K562 (cell line): ENCODE measurements around the gene HDAC10. TPM values are rescaled to one million over a fixed set of nuclear protein-coding genes. Genes with fewer than 3 reads are reported as not detected.

ENCODE experiments used
- CBFA2T2 ChIP-seq: fragments of 450-650 bp; conservative IDR thresholded peaks from 2 replicates; pipeline ENCODE4 v1.6.1; 2017; ENCODE audit warnings: mild to moderate bottlenecking
- CHD2 ChIP-seq: IDR thresholded peaks from 2 replicates; pipeline ENCODE4 v1.6.1; 2011; ENCODE audit warnings: low read depth, low read length
- CHD4 ChIP-seq: fragments of 200-600 bp; sonication (generic); IDR thresholded peaks from 3 replicates; pipeline ENCODE4 v1.6.1; 2012; ENCODE audit warnings: low read depth, mild to moderate bottlenecking, mixed read lengths, low read length, inconsistent platforms; ENCODE audit not compliant: insufficient read depth, insufficient replicate concordance, poor library complexity, severe bottlenecking
- CREM ChIP-seq: IDR thresholded peaks from 2 replicates; pipeline ENCODE4 v1.6.1; 2014; ENCODE audit warnings: antibody characterized with exemption, low read depth
- ESRRA ChIP-seq: fragments of 450-650 bp; IDR thresholded peaks from 2 replicates; pipeline ENCODE4 v1.6.1; 2014; ENCODE audit warnings: low read depth, mild to moderate bottlenecking, moderate library complexity, borderline replicate concordance
- HDGF ChIP-seq: fragments of 450-650 bp; IDR thresholded peaks from 2 replicates; pipeline ENCODE4 v1.6.1; 2016
- KLF1 ChIP-seq: fragments of 450-650 bp; IDR thresholded peaks from 2 replicates; pipeline ENCODE4 v1.6.1; 2016; ENCODE audit warnings: missing genetic modification characterization, missing compliant biosample characterization
- NEUROD1 ChIP-seq: fragments of 150-350 bp; IDR thresholded peaks from 2 replicates; pipeline ENCODE4 v1.6.1; 2014; ENCODE audit warnings: borderline replicate concordance, low read length, low read depth; ENCODE audit not compliant: partially characterized antibody
- NFIC ChIP-seq: fragments of 450-650 bp; IDR thresholded peaks from 2 replicates; pipeline ENCODE4 v1.6.1; 2017; ENCODE audit warnings: mild to moderate bottlenecking, inconsistent platforms
- PHF21A ChIP-seq: fragments of 450-650 bp; IDR thresholded peaks from 2 replicates; pipeline ENCODE4 v1.6.1; 2017; ENCODE audit warnings: low read depth, borderline replicate concordance
- PURB ChIP-seq: sonication (generic); formaldehyde crosslinking; IDR thresholded peaks from 2 replicates; pipeline ENCODE4 v1.9.0; 2021; ENCODE audit warnings: low read depth, mild to moderate bottlenecking, missing genetic modification reagents
- RAD21 ChIP-seq, 2 experiments: fragments of 250-450 bp in 1 of 2; fragments of 450-650 bp in 1 of 2; sonication (Bioruptor Pico) in 1 of 2; formaldehyde crosslinking in 1 of 2; IDR thresholded peaks in 1 of 2; conservative IDR thresholded peaks in 1 of 2; 2 replicates each; pipeline versions ENCODE4 v1.4.0 to v1.8.0; 2020 to 2022; ENCODE audit warnings: mild to moderate bottlenecking in 2 of 2, moderate library complexity in 1 of 2
- RB1 ChIP-seq: fragments of 450-650 bp; IDR thresholded peaks from 2 replicates; pipeline ENCODE4 v1.6.1; 2017; ENCODE audit warnings: low read depth, mild to moderate bottlenecking
- RNF2 ChIP-seq: sonication (generic); IDR thresholded peaks from 2 replicates; pipeline ENCODE4 v1.6.1; 2016
- SAP30 ChIP-seq: fragments of 200-600 bp; sonication (generic); IDR thresholded peaks from 2 replicates; pipeline ENCODE4 v1.6.1; 2012; ENCODE audit warnings: borderline replicate concordance, low read depth, mild to moderate bottlenecking, moderate library complexity, low read length, control low read depth, inconsistent platforms; ENCODE audit not compliant: insufficient read depth, poor library complexity, severe bottlenecking
- SMC3 ChIP-seq: conservative IDR thresholded peaks from 2 replicates; pipeline ENCODE4 v1.6.1; 2011; ENCODE audit warnings: low read depth, low read length, improper control_type of control experiment; ENCODE audit not compliant: insufficient read depth
- ZC3H4 ChIP-seq: sonication (generic); formaldehyde crosslinking; IDR thresholded peaks from 2 replicates; pipeline ENCODE4 v1.9.0; 2021; ENCODE audit warnings: missing genetic modification reagents, borderline replicate concordance
- ZKSCAN3 ChIP-seq: fragments of 250-450 bp; sonication (Bioruptor Pico); IDR thresholded peaks from 2 replicates; pipeline ENCODE4 v1.4.0; 2020
- ZNF764 ChIP-seq: fragments of 250-450 bp; sonication (Bioruptor Pico); IDR thresholded peaks from 2 replicates; pipeline ENCODE4 v1.4.0; 2020; ENCODE audit warnings: low read depth, mild to moderate bottlenecking, moderate library complexity
- polyA plus RNA-seq, 8 experiments: library from polyadenylated mRNA; depleted of rRNA in 4 of 8; stranded (reverse) in 5 of 8; unstranded in 3 of 8; fragments of >200 nt; fragmentation: Nextera tagmentation in 2 of 8; fragmentation: Illumina TruSeq in 1 of 8; extraction: Ambion mirVana in 2 of 8; extraction: Trizol in 1 of 8; gene quantifications; 2 replicates each; pipeline versions ENCODE4 v1.2.1 to v1.2.3, GENCODE V29; 2011 to 2014; ENCODE audit warnings: inconsistent platforms in 1 of 8, missing spikeins in 1 of 8
- total RNA-seq, 7 experiments: library from RNA; depleted of rRNA in 6 of 7; stranded (reverse); fragments of >200 nt in 6 of 7; fragmentation: Illumina TruSeq in 2 of 7; extraction: Trizol in 2 of 7; gene quantifications; 2 replicates each; pipeline versions ENCODE4 v1.2.1 to v1.2.3, GENCODE V29; 2011 to 2021; ENCODE audit warnings: low replicate concordance in 1 of 7
- TF ChIP-seq, protein P1 (sequence below): fragments of 450-650 bp; IDR thresholded peaks from 2 replicates; pipeline ENCODE4 v1.6.1; 2014; ENCODE audit warnings: low read depth, mild to moderate bottlenecking, moderate library complexity, borderline replicate concordance
- TF ChIP-seq, protein P2 (sequence below): sonication (generic); formaldehyde crosslinking; IDR thresholded peaks from 2 replicates; pipeline ENCODE4 v1.8.0; 2022; ENCODE audit warnings: missing genetic modification reagents, mild to moderate bottlenecking, moderate library complexity, borderline replicate concordance
- TF ChIP-seq, protein P3 (sequence below): fragments of 450-650 bp; IDR thresholded peaks from 2 replicates; pipeline ENCODE4 v1.6.1; 2016; ENCODE audit warnings: missing biosample characterization, missing genetic modification characterization
- TF ChIP-seq, protein P4 (sequence below), 3 experiments: IDR thresholded peaks in 2 of 3; conservative IDR thresholded peaks in 1 of 3; 2 replicates each; pipeline ENCODE4 v1.5.1; 2011 to 2012; ENCODE audit warnings: low read length in 3 of 3, mild to moderate bottlenecking in 3 of 3, control low read depth in 2 of 3, improper control_type of control experiment in 1 of 3, inconsistent platforms in 1 of 3, low read depth in 1 of 3, mixed read lengths in 1 of 3, moderate library complexity in 1 of 3; ENCODE audit not compliant: insufficient read depth in 2 of 3

Gene HDAC10
- total and polyA plus RNA-seq, 9 of the 15 experiments (the other 6 are each of a cell fraction or from before 2014, with no cell fraction given) = 0.10 to 44.2 (median 6.5) TPM

DNA sequence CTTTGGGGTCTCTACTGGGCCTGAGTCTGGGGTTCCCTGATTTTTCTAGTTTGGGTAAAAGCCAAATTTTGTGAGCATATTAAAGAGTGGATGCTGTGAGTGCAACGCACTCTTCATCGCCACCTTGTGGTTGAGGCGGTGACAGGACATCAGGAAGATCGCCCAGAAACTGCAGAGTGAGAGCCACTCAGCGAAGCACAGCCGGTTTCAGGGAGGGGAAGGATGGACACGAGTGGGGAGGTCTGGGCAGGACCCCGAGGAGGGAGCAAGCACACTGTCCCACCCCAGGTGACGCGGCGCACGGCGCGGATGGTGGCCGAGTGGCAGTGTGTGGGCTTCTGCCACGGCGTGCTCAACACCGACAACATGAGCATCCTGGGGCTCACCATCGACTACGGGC, 41.2 kb downstream of the HDAC10 start (continued):
- TF ChIP-seq PHF21A (no peak), HDGF (no peak), ZKSCAN3 (CRISPR knock-in tag) (no peak), ZNF764 (no peak), NEUROD1 (no peak), SMC3 (peak; percentile 48; the same call in 1 of the 2 replicates), ESRRA (no peak), NFIC (peak; percentile 76), CHD2 (no peak), ZC3H4 (CRISPR knock-in tag) (no peak), RAD21 (CRISPR knock-in tag; conservative IDR thresholded peaks at IDR 0.05 in 1 of 2, IDR thresholded peaks at IDR 0.05 in 1 of 2) (peak; percentile 39 to 67), CREM (0 out of 2 replicates have a peak, but pooled peaks have one; percentile 26), RNF2 (no peak), PURB (CRISPR knock-in tag) (no peak), CHD4 (no peak), CBFA2T2 (no peak), RB1 (0 out of 2 replicates have a peak, but pooled peaks have one; percentile 29), SAP30 (no peak), KLF1 (tag) (no peak)
- TF ChIP-seq, protein P1, sequence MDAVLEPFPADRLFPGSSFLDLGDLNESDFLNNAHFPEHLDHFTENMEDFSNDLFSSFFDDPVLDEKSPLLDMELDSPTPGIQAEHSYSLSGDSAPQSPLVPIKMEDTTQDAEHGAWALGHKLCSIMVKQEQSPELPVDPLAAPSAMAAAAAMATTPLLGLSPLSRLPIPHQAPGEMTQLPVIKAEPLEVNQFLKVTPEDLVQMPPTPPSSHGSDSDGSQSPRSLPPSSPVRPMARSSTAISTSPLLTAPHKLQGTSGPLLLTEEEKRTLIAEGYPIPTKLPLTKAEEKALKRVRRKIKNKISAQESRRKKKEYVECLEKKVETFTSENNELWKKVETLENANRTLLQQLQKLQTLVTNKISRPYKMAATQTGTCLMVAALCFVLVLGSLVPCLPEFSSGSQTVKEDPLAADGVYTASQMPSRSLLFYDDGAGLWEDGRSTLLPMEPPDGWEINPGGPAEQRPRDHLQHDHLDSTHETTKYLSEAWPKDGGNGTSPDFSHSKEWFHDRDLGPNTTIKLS = no peak
- TF ChIP-seq, protein P2, sequence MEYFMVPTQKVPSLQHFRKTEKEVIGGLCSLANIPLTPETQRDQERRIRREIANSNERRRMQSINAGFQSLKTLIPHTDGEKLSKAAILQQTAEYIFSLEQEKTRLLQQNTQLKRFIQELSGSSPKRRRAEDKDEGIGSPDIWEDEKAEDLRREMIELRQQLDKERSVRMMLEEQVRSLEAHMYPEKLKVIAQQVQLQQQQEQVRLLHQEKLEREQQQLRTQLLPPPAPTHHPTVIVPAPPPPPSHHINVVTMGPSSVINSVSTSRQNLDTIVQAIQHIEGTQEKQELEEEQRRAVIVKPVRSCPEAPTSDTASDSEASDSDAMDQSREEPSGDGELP = 0 out of 2 replicates have a peak, but pooled peaks have one; percentile 19
- TF ChIP-seq, protein P3, sequence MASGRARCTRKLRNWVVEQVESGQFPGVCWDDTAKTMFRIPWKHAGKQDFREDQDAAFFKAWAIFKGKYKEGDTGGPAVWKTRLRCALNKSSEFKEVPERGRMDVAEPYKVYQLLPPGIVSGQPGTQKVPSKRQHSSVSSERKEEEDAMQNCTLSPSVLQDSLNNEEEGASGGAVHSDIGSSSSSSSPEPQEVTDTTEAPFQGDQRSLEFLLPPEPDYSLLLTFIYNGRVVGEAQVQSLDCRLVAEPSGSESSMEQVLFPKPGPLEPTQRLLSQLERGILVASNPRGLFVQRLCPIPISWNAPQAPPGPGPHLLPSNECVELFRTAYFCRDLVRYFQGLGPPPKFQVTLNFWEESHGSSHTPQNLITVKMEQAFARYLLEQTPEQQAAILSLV (tag) = no peak
- TF ChIP-seq, protein P4, sequence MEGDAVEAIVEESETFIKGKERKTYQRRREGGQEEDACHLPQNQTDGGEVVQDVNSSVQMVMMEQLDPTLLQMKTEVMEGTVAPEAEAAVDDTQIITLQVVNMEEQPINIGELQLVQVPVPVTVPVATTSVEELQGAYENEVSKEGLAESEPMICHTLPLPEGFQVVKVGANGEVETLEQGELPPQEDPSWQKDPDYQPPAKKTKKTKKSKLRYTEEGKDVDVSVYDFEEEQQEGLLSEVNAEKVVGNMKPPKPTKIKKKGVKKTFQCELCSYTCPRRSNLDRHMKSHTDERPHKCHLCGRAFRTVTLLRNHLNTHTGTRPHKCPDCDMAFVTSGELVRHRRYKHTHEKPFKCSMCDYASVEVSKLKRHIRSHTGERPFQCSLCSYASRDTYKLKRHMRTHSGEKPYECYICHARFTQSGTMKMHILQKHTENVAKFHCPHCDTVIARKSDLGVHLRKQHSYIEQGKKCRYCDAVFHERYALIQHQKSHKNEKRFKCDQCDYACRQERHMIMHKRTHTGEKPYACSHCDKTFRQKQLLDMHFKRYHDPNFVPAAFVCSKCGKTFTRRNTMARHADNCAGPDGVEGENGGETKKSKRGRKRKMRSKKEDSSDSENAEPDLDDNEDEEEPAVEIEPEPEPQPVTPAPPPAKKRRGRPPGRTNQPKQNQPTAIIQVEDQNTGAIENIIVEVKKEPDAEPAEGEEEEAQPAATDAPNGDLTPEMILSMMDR (IDR thresholded peaks at IDR 0.05 in 2 of 3, conservative IDR thresholded peaks at IDR 0.05 in 1 of 3; ENCODE audit: insufficient read depth in 2 of 3, low read depth in 1 of 3, low read length in 3 of 3) = peak; percentile 70 to 79 (median 74)
